Stimulated activated CD4-positive, alpha-beta T cell treated with anti-CD3 and anti-CD28 coated beads, Interleukin-15, amount 100 ng/mL, for 24 hours (primary cell): ENCODE results near the gene CTBP2.

Source experiments
- DNase-seq: peaks from one replicate; pipeline ENCODE4 v3.0.0-alpha.2; 2020

Gene CTBP2

GRCh38 chr10:125003146-125003900 lies 157.0 kb downstream of the CTBP2 start:
- DNase-seq: no peak

- no peak for DNase-seq
Observed at GRCh38 chr10:125002423-125003145, 157.8 kb downstream of the CTBP2 start.

DNA sequence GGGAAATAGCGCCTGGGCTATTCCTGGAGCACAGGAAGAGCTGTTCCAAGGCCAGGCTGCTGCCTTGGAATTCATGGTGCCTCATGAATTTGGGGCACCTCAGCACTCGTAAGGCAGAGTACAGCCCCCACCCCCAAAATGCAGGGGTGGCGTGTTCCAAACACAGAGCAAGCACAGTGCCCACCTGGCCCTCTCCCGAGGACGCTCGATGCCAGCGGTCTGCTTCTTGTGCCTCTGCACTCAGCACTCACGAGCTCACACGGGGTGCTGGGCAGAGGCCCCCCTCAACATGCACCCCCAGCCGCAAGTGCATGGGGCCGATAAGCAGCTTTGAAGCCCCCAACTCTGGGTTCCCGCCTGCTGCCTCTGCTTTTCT lies 158.3 kb downstream of the CTBP2 start:
- DNase-seq: no peak

GRCh38 chr10:125001313-125002046 lies 158.9 kb downstream of the CTBP2 start:
- DNase-seq: no peak

DNA sequence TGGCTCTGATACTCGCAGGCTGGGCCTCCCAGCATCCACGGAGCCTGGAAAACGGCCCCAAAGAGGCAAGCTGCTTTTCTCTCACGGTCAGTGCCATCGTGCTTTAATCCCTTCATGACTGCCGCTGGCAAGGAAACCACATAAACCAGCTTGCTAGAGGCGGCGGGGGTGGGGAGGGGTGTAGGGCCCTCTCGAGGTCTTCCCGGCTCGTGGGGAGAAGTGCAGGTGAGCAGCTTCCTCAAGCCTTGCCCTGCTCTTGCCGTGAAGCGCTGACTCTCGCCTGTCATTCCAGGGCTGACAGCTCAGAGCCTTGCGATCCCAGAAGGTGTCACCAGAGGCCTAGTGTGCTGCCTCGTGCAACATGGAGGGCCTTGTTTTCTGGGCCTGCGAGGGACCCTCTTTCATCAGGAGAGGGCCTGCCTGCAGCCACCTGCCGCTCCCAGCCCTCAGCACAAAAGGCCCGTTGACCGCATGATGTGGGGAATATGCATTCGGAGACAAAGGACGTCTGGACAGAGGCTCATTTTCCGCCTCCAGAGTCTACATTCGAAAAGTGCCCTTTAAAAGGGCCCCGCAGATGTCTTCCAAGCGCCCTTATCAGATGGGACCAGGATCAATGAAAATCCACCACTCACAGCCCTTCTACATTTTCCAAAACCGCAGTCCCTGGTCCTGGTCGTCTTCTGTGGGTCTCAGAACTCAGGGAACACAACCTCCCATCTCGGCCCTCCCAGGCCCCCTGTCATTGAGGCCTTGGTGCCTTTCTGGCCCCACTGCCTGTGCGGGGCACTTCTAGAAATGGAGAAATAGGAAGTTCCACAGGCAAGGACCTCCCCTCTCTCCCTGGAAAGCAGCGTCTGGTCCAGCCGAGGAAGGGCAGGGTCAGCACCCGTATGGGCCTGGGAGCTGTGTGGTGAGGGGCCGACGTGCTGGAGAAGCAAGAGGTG lies 159.7 kb downstream of the CTBP2 start:
- no peak for DNase-seq

GRCh38 chr10:124999433-125000365 lies 160.7 kb downstream of the CTBP2 start:
- DNase-seq: no peak

DNA sequence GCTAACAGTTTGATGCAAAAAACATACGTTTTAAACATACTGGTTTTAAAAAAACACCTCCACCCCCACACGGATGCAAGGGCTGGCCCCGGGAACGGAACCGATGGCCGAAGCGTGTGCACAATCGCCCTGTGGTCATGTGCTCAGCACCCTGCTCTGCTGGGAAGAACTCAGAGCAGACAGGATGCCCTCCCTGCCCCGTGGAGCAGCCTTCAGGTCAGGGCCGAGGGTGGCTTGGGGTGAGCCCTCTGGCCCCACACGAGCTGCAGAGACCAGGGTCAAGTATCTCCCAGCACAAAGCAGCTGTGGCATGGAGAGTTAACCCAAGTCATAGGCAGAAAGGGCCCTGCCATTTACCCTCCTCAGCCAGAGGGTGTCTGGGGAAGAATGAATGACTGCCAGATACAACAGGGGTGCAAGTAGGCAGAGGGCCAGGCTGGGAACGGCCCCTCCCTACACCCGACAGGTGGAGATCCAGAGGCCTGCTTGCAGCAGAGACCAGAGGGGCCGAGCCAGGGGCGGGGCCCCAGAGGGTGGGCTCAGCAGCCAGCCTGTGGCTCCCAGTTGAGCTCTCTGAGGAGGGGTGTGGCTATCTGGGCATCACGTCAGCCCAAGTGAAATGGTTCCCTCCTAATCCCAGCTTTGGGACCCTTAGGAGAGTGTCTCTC lies 161.6 kb downstream of the CTBP2 start:
- no peak for DNase-seq

- DNase-seq: no peak
Observed at GRCh38 chr10:124997771-124998623, 162.4 kb downstream of the CTBP2 start.

DNA sequence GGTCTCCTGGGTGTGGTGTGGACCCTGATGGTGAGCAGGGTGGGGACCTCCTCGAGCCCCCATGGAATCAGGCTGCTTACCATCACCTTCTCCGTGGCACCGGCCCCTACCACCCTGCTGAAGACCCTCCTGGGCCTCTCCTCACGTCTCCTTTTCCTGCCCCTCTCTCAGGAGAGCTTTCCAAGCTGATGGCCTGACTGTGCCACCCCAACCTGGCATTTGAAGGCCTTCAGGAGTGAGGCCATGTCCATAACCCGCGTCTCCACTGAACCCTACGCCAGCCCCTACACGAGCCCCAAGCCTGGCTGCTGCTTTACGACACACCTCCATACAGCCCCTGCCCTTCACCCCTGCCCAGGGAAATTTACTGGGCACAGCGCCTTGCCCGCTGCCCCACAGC lies 163.1 kb downstream of the CTBP2 start:
- DNase-seq: no peak

GRCh38 chr10:124996854-124997215 lies 163.5 kb downstream of the CTBP2 start:
- no peak for DNase-seq

GRCh38 chr10:124996127-124996853 lies 164.1 kb downstream of the CTBP2 start:
- DNase-seq: no peak

DNA sequence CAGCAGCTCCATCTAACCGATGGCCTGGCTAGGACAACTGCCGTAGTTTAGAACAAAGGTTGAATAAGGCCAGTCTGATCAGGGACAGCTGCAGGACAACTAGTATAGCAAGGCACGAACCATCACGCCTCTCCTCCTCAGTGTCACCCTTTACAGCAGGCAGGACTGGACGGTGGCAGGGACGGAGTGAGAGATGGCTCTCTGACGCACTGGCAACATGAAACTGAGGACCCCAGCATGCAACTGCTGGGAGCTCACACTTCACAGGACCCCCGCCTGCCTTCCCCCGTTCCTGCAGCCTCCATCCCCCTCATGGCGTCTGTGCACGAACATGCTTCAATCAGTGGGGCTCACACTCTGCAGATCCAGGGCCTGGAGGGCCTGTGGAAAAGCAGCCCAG lies 164.8 kb downstream of the CTBP2 start:
- DNase-seq: no peak

DNA sequence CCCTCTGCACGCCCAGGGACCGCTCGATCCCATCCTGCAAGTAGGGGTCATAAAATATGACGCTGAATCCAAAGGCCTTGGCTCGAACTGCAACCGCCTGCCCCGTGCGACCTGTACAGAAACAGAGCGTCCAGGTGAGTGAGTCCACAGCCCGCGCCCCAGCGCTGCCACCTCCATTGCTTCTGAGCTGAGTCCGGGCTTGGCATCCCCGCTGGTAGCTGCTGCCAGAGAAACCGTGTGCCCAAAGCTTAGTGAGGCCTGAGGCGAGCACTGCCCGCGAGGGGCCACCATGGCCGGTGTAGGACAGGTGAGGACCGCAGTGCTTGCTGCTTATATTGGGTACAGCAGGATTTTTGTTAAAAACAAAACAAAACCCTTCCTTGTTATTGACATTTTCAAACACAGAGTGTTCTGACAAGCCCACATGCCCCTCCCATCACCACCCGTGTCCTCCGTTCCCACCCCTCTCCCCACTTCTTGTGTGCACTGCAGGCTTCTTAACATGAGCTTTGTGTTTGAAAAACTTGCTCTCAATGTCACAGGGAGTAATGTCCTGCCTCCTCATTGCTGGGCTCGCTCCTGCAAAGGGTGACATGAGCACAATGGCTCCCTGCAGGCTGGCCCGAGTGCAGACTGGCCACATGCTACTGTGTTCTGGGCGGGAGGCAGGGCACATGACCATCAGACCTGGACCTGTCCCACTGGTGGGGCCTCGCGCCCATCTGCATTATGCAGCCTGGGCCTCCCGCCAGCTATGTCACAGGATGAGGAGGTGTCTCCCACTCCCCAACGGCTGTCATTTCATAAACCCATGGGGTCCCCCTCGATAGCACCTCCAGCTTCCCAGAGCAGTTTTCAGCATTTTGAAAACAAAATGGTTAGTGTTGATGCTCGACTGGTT lies 165.5 kb downstream of the CTBP2 start:
- no peak for DNase-seq

DNA sequence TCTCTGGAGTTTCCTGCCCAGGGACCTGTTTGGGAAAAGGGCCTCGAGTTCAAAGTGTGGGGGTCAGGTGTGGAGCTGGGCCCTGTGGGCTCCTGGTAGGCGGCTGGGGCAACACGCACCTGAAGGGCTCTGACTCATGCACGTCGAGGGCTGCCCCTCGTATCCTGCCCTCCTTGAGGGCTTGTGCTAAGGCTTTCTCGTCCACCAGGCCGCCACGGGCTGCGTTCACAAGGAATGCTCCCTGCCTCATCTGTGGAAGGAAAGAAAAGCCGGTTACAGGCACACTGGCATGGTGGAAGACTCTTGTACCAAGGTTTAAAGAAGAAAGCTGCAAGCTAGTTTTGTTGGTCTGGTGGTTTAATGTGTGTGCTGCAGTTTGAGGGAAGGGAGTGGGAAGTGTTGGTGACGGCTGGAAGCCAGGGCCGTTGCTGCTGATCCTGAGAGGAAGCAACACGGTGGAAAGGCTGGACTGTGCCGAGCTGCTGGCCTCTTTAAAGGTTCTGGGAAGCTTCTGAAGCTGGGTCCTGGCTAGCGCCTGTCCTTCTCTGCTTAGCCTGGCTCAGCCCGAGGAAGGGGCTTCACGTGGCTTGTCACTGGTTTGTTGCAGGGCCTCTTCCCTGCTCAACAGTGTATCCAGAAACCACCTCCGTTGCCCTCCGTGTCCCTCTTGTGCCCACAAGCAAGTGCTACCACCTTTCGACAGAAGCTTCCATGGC lies 166.5 kb downstream of the CTBP2 start:
- DNase-seq: no peak

- no peak for DNase-seq
Observed at GRCh38 chr10:124993345-124993708, 167.0 kb downstream of the CTBP2 start.

DNA sequence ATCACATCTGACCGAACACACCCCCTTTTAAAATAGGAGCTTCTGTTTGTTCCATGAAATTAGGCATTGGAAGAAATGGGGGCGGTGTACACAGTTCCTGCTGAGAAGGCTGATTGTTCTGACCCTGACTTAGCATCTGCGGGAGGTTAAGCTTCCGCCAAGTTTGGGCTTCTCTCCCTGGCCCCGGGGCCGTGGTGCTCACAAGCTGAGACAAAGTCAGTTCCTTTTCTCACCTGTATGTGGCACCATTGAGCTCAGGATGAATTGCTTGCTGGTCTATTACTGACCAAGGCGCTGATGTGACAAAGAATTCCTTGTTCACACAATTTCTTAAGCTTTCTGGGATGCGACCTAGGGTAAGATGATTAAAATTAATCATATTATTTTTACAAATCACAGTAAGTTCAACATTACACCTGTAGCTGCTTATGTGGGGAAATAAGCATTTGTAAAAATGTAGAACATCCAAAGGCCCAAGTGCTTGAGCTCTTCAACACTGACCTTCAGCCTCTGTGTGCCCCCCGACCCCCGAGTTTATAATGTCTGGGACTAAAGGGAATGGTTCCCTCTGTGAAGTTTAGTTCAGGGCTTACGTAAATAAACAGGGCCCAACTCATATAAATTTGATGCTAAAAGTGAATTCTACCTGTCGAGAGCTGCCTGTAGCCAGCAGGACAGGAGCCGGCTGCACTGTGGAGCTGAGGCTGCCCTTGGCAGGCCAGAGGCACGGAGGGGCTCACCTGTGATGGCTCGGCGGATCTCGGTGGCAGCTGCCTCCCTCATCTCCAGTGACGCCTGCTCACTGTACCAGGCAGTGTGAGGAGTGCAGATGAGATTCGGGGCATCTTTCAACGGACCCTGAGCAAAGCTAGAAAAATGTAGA lies 167.7 kb downstream of the CTBP2 start:
- peak; percentile 31 for DNase-seq

DNA sequence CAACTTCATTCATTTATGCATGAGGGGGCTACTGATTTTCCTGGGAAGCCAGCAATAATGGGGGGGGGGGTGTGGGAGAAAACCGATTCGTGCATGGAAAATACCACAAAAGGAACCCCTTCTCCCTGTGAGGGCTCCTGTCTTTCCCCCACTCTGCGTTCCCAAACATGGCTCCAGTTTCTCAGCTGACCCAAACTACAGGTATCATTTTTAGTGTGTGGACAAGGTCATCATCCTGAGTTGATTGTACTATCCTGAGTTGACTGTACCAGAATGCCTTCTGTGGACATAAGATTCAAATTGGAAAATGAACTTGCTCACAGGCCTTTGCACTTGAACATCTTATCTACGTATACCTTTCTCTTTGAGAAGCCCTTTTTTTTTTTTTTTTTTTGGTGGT lies 168.5 kb downstream of the CTBP2 start:
- DNase-seq: no peak
